ENCODE results near the gene ATP8A1.
"Not testable (repeated sequence)": the region's sequence is repeated elsewhere in the genome, so short reads cannot be mapped to it uniquely, and the experiment has no call there.

Gene ATP8A1

DNA sequence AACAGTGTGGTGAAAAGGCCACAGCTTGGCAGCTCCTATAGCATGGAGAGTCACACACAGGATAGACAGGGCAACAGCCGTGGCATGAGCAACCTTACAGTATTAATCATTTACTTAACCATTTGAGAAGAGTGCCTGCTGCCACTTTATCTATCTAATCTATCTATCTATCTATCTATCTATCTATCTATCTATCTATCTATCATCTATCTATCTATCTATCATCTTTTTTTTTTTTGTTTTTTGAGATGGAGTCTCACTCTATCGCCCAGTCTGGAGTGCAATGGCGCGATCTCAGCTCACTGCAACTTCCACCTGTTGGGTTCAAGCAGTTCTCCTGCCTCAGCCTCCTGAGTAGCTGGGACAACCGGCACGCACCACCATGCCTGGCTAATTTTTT lies 284.6 kb downstream of the ATP8A1 start:
- not testable (repeated sequence) for DNase-seq (ENCODE audit: low read depth in 2 of 2, low spot score in 1 of 2)

DNA sequence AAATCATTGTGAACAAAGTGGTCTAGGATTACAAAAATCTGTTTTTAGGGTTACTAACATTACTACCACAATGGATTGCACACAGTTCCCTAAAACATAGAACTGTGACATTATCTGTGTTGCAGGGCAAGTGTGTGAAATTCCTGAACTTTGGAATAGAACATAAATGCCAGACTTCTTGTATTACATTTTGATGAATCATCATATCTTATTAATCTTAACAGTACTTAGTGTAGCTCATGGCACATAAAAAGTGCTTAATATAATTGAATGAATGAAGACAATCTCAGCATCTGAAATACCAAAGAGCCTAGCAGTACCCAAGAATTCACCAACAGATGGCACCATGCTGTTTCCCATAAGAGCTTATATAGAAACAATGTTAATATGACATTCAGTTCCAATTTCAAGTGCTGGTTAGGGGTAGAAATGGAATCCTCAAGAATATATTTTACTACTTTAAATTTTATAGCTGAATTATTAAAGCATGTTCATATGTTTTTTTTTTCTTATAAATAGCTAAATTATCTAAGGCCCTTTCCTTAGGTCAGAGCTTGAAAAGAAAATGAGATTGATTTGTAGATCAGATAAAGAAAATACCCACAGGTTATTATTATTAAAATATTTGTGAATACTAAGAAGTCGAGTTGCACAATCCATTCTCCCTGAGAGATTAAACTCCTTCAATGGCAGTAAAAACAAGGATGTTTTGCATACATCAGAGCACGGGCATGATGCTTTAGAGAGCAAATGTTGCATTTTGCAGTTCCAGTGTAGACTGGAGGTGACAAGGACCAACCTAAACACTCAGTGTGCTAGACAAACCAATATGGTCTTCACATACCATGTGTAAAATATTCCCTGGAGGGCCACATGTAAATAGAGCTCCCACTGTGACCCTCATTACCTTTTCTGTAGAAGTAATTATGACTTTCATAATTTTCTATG lies 285.3 kb downstream of the ATP8A1 start:
- no peak for DNase-seq (ENCODE audit: low read depth in 2 of 2, low spot score in 1 of 2)

DNA sequence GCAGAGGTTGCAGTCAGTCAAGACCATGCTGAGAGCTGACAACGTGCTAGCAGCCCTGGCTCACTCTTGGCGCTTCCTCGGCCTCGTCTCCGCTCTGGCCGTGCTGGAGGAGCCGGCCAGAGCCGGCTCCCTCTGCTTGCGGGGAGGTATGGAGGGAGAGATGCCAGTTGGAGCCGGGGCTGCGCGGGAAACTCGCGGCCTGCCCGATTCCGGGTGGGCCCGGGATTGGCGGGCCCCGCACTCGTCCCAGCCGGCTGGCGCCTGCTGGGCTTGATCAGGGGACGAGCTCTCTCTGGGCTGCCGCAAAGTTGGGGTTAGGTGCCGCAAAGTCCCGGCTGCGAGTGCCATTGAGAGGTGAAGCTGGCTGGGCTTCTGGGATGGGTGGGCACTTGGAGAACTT lies 287.4 kb downstream of the ATP8A1 start:
- no peak for DNase-seq (ENCODE audit: low read depth in 2 of 2, low spot score in 1 of 2)

DNA sequence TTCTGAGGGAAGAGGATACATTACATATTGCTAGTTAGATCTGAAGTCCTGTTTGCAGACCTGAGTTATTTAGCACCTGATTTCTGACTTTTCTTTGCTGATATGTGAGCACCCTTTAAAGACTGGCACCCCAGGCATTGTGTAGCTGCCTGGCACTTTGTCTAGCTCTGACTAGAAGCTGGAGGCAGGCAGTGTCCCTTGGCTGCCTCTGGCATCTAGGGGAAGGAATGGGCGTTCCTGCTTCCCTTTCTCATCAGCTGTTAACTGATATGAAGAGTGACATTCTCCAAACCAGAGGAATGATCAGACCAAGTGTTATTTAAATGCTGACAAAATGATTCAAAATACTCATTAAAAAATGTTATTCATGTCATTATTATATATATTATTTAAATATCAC lies 289.9 kb downstream of the ATP8A1 start:
- DNase-seq (ENCODE audit: low read depth in 2 of 2, low spot score in 1 of 2) = no peak

DNA sequence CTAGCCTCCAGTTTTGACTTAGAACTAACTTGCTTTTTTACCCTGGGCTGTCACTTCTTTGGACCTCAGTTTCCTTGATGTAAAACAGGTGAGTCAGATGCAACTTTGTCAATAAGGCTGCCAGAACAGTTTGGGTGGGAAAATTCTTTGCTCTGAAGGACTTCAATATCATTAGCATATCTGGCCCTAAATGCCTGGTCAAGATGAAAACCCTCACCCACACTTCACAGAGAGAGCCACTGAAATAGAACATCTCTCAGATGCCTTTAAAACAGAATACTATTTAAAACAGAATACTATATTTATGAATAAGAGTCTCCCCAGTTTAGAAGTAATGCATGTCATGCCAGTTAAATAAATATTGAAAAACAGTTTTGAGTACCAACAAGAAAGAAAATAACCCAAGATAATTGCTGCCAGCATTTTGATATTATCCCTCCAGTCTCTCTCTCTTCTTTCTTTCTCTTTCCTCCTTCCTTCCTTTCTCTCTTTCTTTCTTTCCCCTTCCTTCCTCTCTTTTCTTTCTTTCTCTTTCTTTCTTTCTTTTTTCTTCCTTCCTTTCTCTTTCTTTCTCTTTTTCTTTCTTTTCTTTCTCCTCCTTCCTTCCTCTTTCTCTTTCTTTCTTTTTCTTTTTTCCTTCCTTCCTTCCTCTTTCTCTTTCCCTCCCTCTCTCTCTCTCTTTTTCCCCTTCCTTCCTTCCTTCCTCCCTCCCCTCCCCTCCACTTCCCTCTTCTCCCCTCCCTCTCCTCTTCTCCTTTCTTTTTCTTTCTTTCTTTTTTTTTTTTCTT lies 292.4 kb downstream of the ATP8A1 start:
- DNase-seq (ENCODE audit: low read depth in 2 of 2, low spot score in 1 of 2) = no peak

DNA sequence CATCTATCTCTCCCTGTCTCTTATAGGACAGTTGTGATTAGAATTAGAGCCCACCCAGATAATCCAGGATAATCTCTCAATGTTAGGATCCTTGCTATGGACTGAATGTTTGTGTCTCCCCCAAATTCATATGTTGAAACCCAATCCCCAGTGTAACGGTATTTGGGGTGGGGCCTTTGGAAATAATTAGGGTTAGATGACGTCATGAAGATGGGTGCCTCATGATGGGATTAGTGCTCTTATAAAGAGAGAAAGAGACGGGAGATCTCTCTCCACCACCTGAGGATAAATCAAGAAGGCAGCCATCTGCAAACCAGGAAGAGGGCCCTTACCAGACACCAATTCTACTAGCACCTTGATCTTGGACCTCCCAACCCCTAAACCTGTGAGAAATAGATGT lies 293.3 kb downstream of the ATP8A1 start:
- DNase-seq (ENCODE audit: low read depth in 2 of 2, low spot score in 1 of 2) = no peak

DNA sequence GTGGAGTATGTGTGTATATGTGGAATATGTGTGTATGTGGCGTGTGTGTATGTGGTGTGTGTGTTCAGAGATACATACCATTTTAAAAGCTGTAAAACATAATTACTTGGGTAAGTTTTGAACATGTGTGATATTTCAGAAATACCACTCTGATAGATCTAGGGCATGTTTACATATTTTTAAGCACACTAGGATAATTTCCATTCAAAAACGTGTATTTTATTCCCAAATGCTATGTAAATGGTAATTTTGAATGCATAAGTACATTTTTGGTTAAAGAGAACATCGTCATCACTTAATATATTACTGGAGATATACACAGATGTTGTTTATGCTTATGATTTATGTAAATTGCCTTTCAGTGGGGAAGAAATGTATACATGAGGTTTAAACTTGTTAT lies 294.3 kb downstream of the ATP8A1 start:
- DNase-seq (ENCODE audit: low read depth in 2 of 2, low spot score in 1 of 2) = no peak

DNA sequence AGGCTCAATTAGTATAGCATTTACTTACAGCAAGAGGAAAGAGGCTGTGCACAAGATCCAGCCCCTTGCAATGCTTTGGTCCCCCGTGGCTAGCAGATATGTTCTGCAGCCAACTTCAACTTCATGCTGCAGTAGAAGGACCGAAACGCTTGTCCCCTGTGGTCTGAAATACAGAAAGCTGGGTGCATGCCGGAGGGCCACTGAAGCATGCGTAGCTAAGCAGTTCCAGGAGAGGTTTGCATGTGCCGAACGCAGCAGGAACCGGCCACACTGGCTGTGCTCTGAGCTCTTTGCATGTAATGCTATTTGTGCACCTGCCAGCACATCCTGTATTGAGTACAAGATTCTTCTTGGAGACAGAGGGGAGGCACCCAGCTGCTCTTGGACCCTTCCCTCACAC lies 295.4 kb downstream of the ATP8A1 start:
- no peak for DNase-seq (ENCODE audit: low read depth in 2 of 2, low spot score in 1 of 2)

DNA sequence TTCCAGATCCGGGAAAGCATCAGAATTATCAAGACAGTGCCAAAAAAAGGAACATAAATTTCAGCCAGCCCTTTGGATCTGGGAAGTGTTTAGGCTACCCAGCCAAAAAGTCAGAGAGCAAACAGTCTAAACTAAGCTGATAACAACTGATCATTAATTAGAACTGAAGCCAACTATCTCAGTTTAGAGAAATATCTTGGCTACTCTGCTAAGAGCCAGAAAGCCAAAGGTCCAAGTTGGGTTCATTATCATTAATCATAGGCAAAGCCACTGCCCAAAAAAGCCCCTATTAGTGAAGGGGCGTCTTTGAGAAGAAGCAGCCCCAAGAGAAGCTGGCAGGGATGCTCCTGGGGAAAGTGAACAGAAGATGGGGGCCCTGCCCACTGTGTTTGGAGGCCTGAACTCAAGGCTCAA lies 296.6 kb downstream of the ATP8A1 start:
- DNase-seq (ENCODE audit: low read depth in 2 of 2, low spot score in 1 of 2) = no peak

DNA sequence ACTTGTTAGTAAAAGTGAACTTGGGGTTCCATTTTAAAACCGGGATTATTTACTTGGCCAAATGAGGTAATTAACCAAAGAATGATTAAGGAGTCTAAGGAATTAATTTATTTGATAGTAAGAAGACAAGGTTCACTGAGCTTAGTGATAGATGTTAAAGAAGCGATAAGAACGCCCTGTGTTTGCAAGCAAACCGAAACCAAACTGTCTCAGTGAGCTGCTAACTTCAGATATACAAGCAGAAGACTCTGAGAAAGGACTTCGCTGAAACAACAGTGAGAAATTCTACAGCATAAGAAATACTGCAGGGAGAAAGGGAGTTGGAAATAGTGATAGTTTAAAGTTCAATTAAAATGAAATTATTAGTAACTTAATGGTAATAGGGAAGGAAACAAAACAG lies 297.2 kb downstream of the ATP8A1 start:
- DNase-seq (ENCODE audit: low read depth in 2 of 2, low spot score in 1 of 2) = no peak
